HepG2 (cell line): Measurements from ENCODE around the gene RPS2. TPM values are rescaled to one million over a fixed set of nuclear protein-coding genes. Genes with fewer than 3 reads are reported as not detected.

ENCODE experiments used
- ATAC-seq: fragments of 200-7000 bp; cut with Tn5 transposase; 3 replicates; pipeline ENCODE4 v1.9.1; 2020; ENCODE audit warnings: mild to moderate bottlenecking, moderate library complexity
- BruUV-seq: library from RNA; stranded (reverse); fragments of 400-500 nt; replicated peaks from 2 replicates; lab custom pipeline; 2021; lab: Mats Ljungman, UMichigan
- CTCF ChIA-PET: fragments of 300-600 bp; formaldehyde crosslinking; extraction: SDS; loops from one replicate; lab custom pipeline; 2021; ENCODE audit warnings: low total read pairs, inconsistent platforms, low intra/inter-chr PET ratio; lab: Yijun Ruan, JAX
- POLR2A ChIA-PET: fragments of 350-600 bp; sonication (Branson Sonifier 250); formaldehyde crosslinking; loops from one replicate; lab custom pipeline; 2020; ENCODE audit warnings: antibody characterized with exemption, inconsistent platforms; lab: Yijun Ruan, JAX
- DNase-seq: peaks from one replicate; pipeline ENCODE4 v3.0.0-alpha.2; 2015; ENCODE audit warnings: low spot score
- FAIRE-seq: peaks from 3 replicates; lab custom pipeline; 2011; peaks lifted over from hg19 to GRCh38; lab: Jason Lieb, UNC
- H2AFZ ChIP-seq: one replicate; pipeline ENCODE4 v1.6.1; 2011; ENCODE audit warnings: low read length, inconsistent platforms
- H3K27ac ChIP-seq: fragments of 300-600 bp; 3 replicates; pipeline ENCODE4 v1.8.0; 2011; ENCODE audit warnings: mixed run types, mild to moderate bottlenecking, mixed read lengths, low read length, inconsistent platforms; ENCODE audit not compliant: insufficient read depth; ENCODE audit errors: extremely low read length
- H3K27me3 ChIP-seq, 2 experiments: fragments of 200-600 bp in 1 of 2; 2 replicates in 1 of 2; 3 replicates in 1 of 2; pipeline versions ENCODE4 v1.6.0 to v1.8.0; 2011; ENCODE audit warnings: low read length in 2 of 2, mild to moderate bottlenecking in 2 of 2, moderate library complexity in 2 of 2, inconsistent platforms in 1 of 2; ENCODE audit not compliant: insufficient read depth in 2 of 2, control insufficient read depth in 1 of 2
- H3K36me3 ChIP-seq, 2 experiments: fragments of 200-600 bp in 1 of 2; replicated peaks in 1 of 2; 2 replicates in 1 of 2; 3 replicates in 1 of 2; pipeline versions ENCODE4 v1.5.1 to v1.8.0; 2011; ENCODE audit warnings: low read length in 2 of 2, inconsistent platforms in 1 of 2; ENCODE audit not compliant: insufficient read depth in 2 of 2, control insufficient read depth in 1 of 2
- H3K4me1 ChIP-seq: 2 replicates; pipeline ENCODE4 v1.5.1; 2012; ENCODE audit warnings: low read length, inconsistent platforms; ENCODE audit not compliant: insufficient read depth
- H3K4me2 ChIP-seq: 2 replicates; pipeline ENCODE4 v1.6.0; 2011; ENCODE audit warnings: low read depth, low read length, inconsistent platforms
- H3K4me3 ChIP-seq, 3 experiments: fragments of 200-600 bp in 1 of 3; sonication (generic), shearing (Covaris generic) in 1 of 3; replicated peaks in 1 of 3; 2 replicates each; pipeline ENCODE4 v1.5.1; 2011 to 2016; ENCODE audit warnings: low read length in 3 of 3, inconsistent platforms in 2 of 3, low read depth in 2 of 3, mild to moderate bottlenecking in 2 of 3, control low read depth in 1 of 3, mixed read lengths in 1 of 3; ENCODE audit not compliant: insufficient read depth in 1 of 3
- H3K79me2 ChIP-seq: one replicate; pipeline ENCODE4 v1.6.1; 2011; ENCODE audit warnings: low read length, inconsistent platforms; ENCODE audit not compliant: insufficient read depth
- H3K9ac ChIP-seq: 2 replicates; pipeline ENCODE4 v1.6.0; 2011; ENCODE audit warnings: mild to moderate bottlenecking, low read depth, low read length, inconsistent platforms; ENCODE audit not compliant: insufficient read depth
- H3K9me3 ChIP-seq: 2 replicates; pipeline ENCODE4 v1.5.1; 2012; ENCODE audit warnings: mild to moderate bottlenecking, low read length
- H4K20me1 ChIP-seq: 2 replicates; pipeline ENCODE4 v1.6.0; 2011; ENCODE audit warnings: inconsistent platforms, mild to moderate bottlenecking, low read length, moderate library complexity; ENCODE audit not compliant: insufficient read depth
- DDIT3 ChIP-seq: sonication (generic); formaldehyde crosslinking; IDR thresholded peaks from 2 replicates; pipeline ENCODE4 v1.4.0; 2020; ENCODE audit warnings: mild to moderate bottlenecking, missing genetic modification reagents
- ELF3 ChIP-seq: IDR thresholded peaks from 2 replicates; pipeline ENCODE4 v1.6.1; 2016; ENCODE audit warnings: missing genetic modification reagents, missing compliant biosample characterization
- EP300 ChIP-seq, 3 experiments: sonication (generic) in 1 of 3; formaldehyde crosslinking in 1 of 3; IDR thresholded peaks; 2 replicates each; pipeline versions ENCODE4 v1.5.1 to v1.6.1; 2011 to 2020; ENCODE audit warnings: low read depth in 2 of 3, low read length in 2 of 3, borderline replicate concordance in 1 of 3, improper control_type of control experiment in 1 of 3, mild to moderate bottlenecking in 1 of 3, missing genetic modification reagents in 1 of 3, moderate library complexity in 1 of 3
- KDM5B ChIP-seq: sonication (generic); formaldehyde crosslinking; IDR thresholded peaks from 2 replicates; pipeline ENCODE4 v1.4.0; 2020; ENCODE audit warnings: missing genetic modification reagents, mild to moderate bottlenecking, borderline replicate concordance
- MXD4 ChIP-seq: IDR thresholded peaks from 2 replicates; pipeline ENCODE4 v1.6.1; 2016; ENCODE audit warnings: mild to moderate bottlenecking, missing biosample characterization, missing genetic modification reagents
- MYC ChIP-seq: sonication (generic); formaldehyde crosslinking; IDR thresholded peaks from 2 replicates; pipeline ENCODE4 v1.9.0; 2021; ENCODE audit warnings: missing genetic modification reagents, borderline replicate concordance
- PAWR ChIP-seq: sonication (generic); formaldehyde crosslinking; IDR thresholded peaks from 2 replicates; pipeline ENCODE4 v1.4.0; 2020; ENCODE audit warnings: missing genetic modification reagents, mild to moderate bottlenecking, borderline replicate concordance
- PBX2 ChIP-seq: IDR thresholded peaks from 2 replicates; pipeline ENCODE4 v1.6.1; 2016; ENCODE audit warnings: control low read depth
- SMAD1 ChIP-seq: sonication (generic); formaldehyde crosslinking; IDR thresholded peaks from 2 replicates; pipeline ENCODE4 v1.4.0; 2020; ENCODE audit warnings: missing genetic modification reagents, low read depth, mild to moderate bottlenecking, borderline replicate concordance
- THRA ChIP-seq: sonication (generic); formaldehyde crosslinking; IDR thresholded peaks from 2 replicates; pipeline ENCODE4 v1.4.0; 2020; ENCODE audit warnings: missing genetic modification reagents, borderline replicate concordance
- WIZ ChIP-seq: sonication (generic); formaldehyde crosslinking; IDR thresholded peaks from 2 replicates; pipeline ENCODE4 v1.5.1; 2020; ENCODE audit warnings: mild to moderate bottlenecking, missing genetic modification reagents
- ZBTB14 ChIP-seq: sonication (generic); formaldehyde crosslinking; IDR thresholded peaks from 2 replicates; pipeline ENCODE4 v1.4.0; 2020; ENCODE audit warnings: missing genetic modification reagents
- ZC3H4 ChIP-seq: sonication (generic); formaldehyde crosslinking; IDR thresholded peaks from 2 replicates; pipeline ENCODE4 v1.4.0; 2020; ENCODE audit warnings: missing genetic modification reagents, borderline replicate concordance
- ZMYM4 ChIP-seq: sonication (generic); formaldehyde crosslinking; IDR thresholded peaks from 2 replicates; pipeline ENCODE4 v1.8.1; 2023; ENCODE audit warnings: mild to moderate bottlenecking, missing genetic modification reagents
- ZNF331 ChIP-seq: sonication (generic); formaldehyde crosslinking; IDR thresholded peaks from 2 replicates; pipeline ENCODE4 v1.4.0; 2020; ENCODE audit warnings: missing genetic modification reagents
- ZNF530 ChIP-seq: sonication (generic); formaldehyde crosslinking; IDR thresholded peaks from 2 replicates; pipeline ENCODE4 v1.5.0; 2020; ENCODE audit warnings: low read depth, mild to moderate bottlenecking, missing genetic modification reagents
- ZNF615 ChIP-seq: sonication (generic); formaldehyde crosslinking; IDR thresholded peaks from 2 replicates; pipeline ENCODE4 v1.5.0; 2020; ENCODE audit warnings: mild to moderate bottlenecking, missing genetic modification reagents, borderline replicate concordance
- WGBS: methylation state at CpG from one replicate; pipeline ENCODE4 v1.1.6; 2017; ENCODE audit warnings: low lambda C conversion rate; 5-methylcytosine and 5-hydroxymethylcytosine counted together
- in situ Hi-C: cut with HindIII; loops from 2 replicates; pipeline ENCODE4 v1.10.0; 2017; ENCODE audit warnings: low pct_unique_long_range_greater_than_20kb; ENCODE audit not compliant: extremely low pct_ligation_motif_present
- intact Hi-C: fragments of 100-400 bp; cut with micrococcal nuclease; formaldehyde crosslinking; loops from one replicate; pipeline ENCODE4 v1.10.0; 2022; ENCODE audit not compliant: unreplicated experiment
- polyA plus RNA-seq, 8 experiments: library from polyadenylated mRNA; depleted of rRNA in 3 of 8; stranded (reverse) in 7 of 8; unstranded in 1 of 8; fragments of >200 nt; fragmentation: Illumina TruSeq in 4 of 8; extraction: Trizol in 4 of 8; gene quantifications; 2 replicates each; pipeline versions ENCODE4 v1.2.1 to v1.2.3, GENCODE V29; 2011 to 2016; ENCODE audit warnings: low read depth in 4 of 8, missing spikeins in 1 of 8, mixed read lengths in 1 of 8; ENCODE audit not compliant: insufficient read depth in 1 of 8
- total RNA-seq, 5 experiments: library from RNA; depleted of rRNA; stranded (reverse); fragments of >200 nt; fragmentation: Illumina TruSeq; extraction: Trizol; gene quantifications; 2 replicates each; pipeline ENCODE4 v1.2.3, GENCODE V29; 2016; ENCODE audit warnings: low read depth in 1 of 5

RPS2 gene
- total and polyA plus RNA-seq, 2 of the 13 experiments (the other 11 are each of a cell fraction or from before 2014, with no cell fraction given): 1,908 to 4,514 TPM

- TF ChIP-seq WIZ (CRISPR knock-in tag): no peak
- TF ChIP-seq ZNF331 (CRISPR knock-in tag): no peak; the same call in 1 of the 2 replicates
- TF ChIP-seq KDM5B (CRISPR knock-in tag): peak; percentile 42; the same call in 1 of the 2 replicates
- TF ChIP-seq PBX2: no peak
- TF ChIP-seq ZMYM4 (CRISPR knock-in tag): peak; percentile 90
- TF ChIP-seq, all 625 proteins: peak for 302
Measured at GRCh38 chr16:1964506-1965395, at the start of gene RPS2 (continued).

- Histone ChIP-seq H3K27ac (no peak overlapping the region), H3K27me3 (no peaks in the 10 kb centered on the region), H3K36me3 (no peaks in the 10 kb centered on the region), H3K4me2 (no peak overlapping the region), H3K4me1 (peaks cover 57% of the 10 kb centered on the region), H3K4me3 (no peak overlapping the region), H4K20me1 (peaks cover 1% of the 10 kb centered on the region; the same call in 1 of the 2 replicates), H2AFZ (no peak overlapping the region), H3K9me3 (no peaks in the 10 kb centered on the region), H3K79me2 (peaks cover 16% of the 10 kb centered on the region), H3K9ac (no peak overlapping the region)
- DNase-seq (no peak), ATAC-seq (no peak), FAIRE-seq (no peak)
- WGBS: 69% methylated on average over 15 of the region's 15 CpGs
- intact Hi-C loops (no loop called here), in situ Hi-C loops (no loop called here)
- ChIA-PET POLR2A (no interaction called here), CTCF (no interaction called here)
- BruUV-seq: no TSS peak
- TF ChIP-seq ZC3H4 (no peak), PAWR (CRISPR knock-in tag) (no peak), MYC (CRISPR knock-in tag) (no peak), ZNF530 (CRISPR knock-in tag) (no peak), SMAD1 (no peak), MXD4 (CRISPR knock-in tag) (no peak), THRA (no peak), EP300 (IDR thresholded peaks at IDR 0.05; ENCODE audit: low read depth in 2 of 2, low read length in 2 of 2) (no peak), EP300 (CRISPR knock-in tag; IDR thresholded peaks at IDR 0.05; ENCODE audit: borderline replicate concordance) (no peak), DDIT3 (no peak), ZNF615 (CRISPR knock-in tag) (no peak), ELF3 (no peak), ZBTB14 (CRISPR knock-in tag) (no peak)
Measured at GRCh38 chr16:2013527-2013926, 48.9 kb upstream of the RPS2 start.
